SH-SY5Y (cell line): ENCODE measurements around the gene MLLT1.

Experiments used
- GATA2 ChIP-seq: IDR thresholded peaks from 2 replicates; pipeline ENCODE4 v1.6.1; 2011; ENCODE audit warnings: mild to moderate bottlenecking, low read depth, low read length
- GATA3 ChIP-seq: IDR thresholded peaks from 2 replicates; pipeline ENCODE4 v1.6.1; 2011; ENCODE audit warnings: low read depth, mild to moderate bottlenecking, low read length, moderate library complexity

- TF ChIP-seq GATA2 (no peak), GATA3 (no peak)
Observed at GRCh38 chr19:6218491-6219146, 61.2 kb downstream of the MLLT1 start.
